Keratinocyte (primary cell): ENCODE measurements around the gene FBXW12. TPM values are rescaled to one million over a fixed set of nuclear protein-coding genes. Genes with fewer than 3 reads are reported as not detected.

ENCODE experiments used
- DNase-seq: peaks from one replicate; pipeline ENCODE4 v3.0.0-alpha.2; 2011; ENCODE audit warnings: low read depth, missing footprints, low spot score
- FAIRE-seq: peaks from 2 replicates; lab custom pipeline; 2011; peaks lifted over from hg19 to GRCh38; lab: Jason Lieb, UNC
- H2AFZ ChIP-seq: 2 replicates; pipeline ENCODE4 v1.6.0; 2012; ENCODE audit warnings: low read length, control low read depth, inconsistent platforms; ENCODE audit not compliant: control insufficient read depth
- H3K27ac ChIP-seq: 2 replicates; pipeline ENCODE4 v1.5.1; 2011; ENCODE audit warnings: low read length; ENCODE audit not compliant: control insufficient read depth, insufficient read depth
- H3K27me3 ChIP-seq: 3 replicates; pipeline ENCODE4 v1.6.0; 2011; ENCODE audit warnings: low read length; ENCODE audit not compliant: control insufficient read depth, insufficient read depth; ENCODE audit errors: extremely low read depth
- H3K36me3 ChIP-seq, 2 experiments: 2 replicates in 1 of 2; 3 replicates in 1 of 2; pipeline ENCODE4 v1.5.1; 2011; ENCODE audit warnings: low read length in 2 of 2, mild to moderate bottlenecking in 1 of 2; ENCODE audit not compliant: control insufficient read depth in 2 of 2, insufficient read depth in 2 of 2; ENCODE audit errors: extremely low read depth in 1 of 2
- H3K4me1 ChIP-seq: 3 replicates; pipeline ENCODE4 v1.5.1; 2011; ENCODE audit warnings: low read length; ENCODE audit not compliant: control insufficient read depth, insufficient read depth; ENCODE audit errors: extremely low read depth
- H3K4me2 ChIP-seq: 3 replicates; pipeline ENCODE4 v1.6.0; 2011; ENCODE audit warnings: low read depth, low read length; ENCODE audit not compliant: control insufficient read depth, insufficient read depth; ENCODE audit errors: extremely low read depth
- H3K4me3 ChIP-seq, 3 experiments: fragments of 200-600 bp in 1 of 3; sonication (generic) in 1 of 3; 2 replicates in 2 of 3; 3 replicates in 1 of 3; pipeline ENCODE4 v1.5.1; 2011 to 2016; ENCODE audit warnings: low read length in 3 of 3, mild to moderate bottlenecking in 3 of 3, control low read depth in 2 of 3, inconsistent platforms in 1 of 3, low read depth in 1 of 3, mixed read lengths in 1 of 3, mixed run types in 1 of 3, moderate library complexity in 1 of 3; ENCODE audit not compliant: control insufficient read depth in 2 of 3, insufficient read depth in 2 of 3; ENCODE audit errors: extremely low read depth in 1 of 3
- H3K79me2 ChIP-seq: 2 replicates; pipeline ENCODE4 v1.6.0; 2012; ENCODE audit warnings: low read length; ENCODE audit not compliant: control insufficient read depth, insufficient read depth
- H3K9ac ChIP-seq: 3 replicates; pipeline ENCODE4 v1.6.0; 2011; ENCODE audit warnings: low read length; ENCODE audit not compliant: control insufficient read depth, insufficient read depth; ENCODE audit errors: extremely low read depth
- H3K9me1 ChIP-seq: 3 replicates; pipeline ENCODE4 v1.6.0; 2011; ENCODE audit warnings: low read length; ENCODE audit not compliant: control insufficient read depth, insufficient read depth; ENCODE audit errors: extremely low read depth
- H3K9me3 ChIP-seq: 2 replicates; pipeline ENCODE4 v1.5.1; 2012; ENCODE audit warnings: low read depth, low read length; ENCODE audit not compliant: control insufficient read depth
- H4K20me1 ChIP-seq: 3 replicates; pipeline ENCODE4 v1.6.0; 2011; ENCODE audit warnings: low read length; ENCODE audit not compliant: control insufficient read depth, insufficient read depth; ENCODE audit errors: extremely low read depth
- EZH2 ChIP-seq: IDR thresholded peaks from one replicate; pipeline ENCODE4 v1.6.1; 2012; ENCODE audit warnings: inconsistent platforms, mild to moderate bottlenecking, low read length, moderate library complexity
- dilution Hi-C: fragments of 300-500 bp; cut with MboI; formaldehyde crosslinking; loops from one replicate; pipeline ENCODE4 v1.7.0; 2020; ENCODE audit warnings: low sequenced_read_pairs; ENCODE audit not compliant: extremely low pct_ligation_motif_present
- polyA plus RNA-seq, 5 experiments: library from polyadenylated mRNA; depleted of rRNA in 3 of 5; stranded (reverse) in 3 of 5; stranded (forward) in 1 of 5; unstranded in 1 of 5; fragments of >200 nt; gene quantifications; 1 replicate in 1 of 5; 2 replicates in 3 of 5; 3 replicates in 1 of 5; pipeline versions ENCODE4 v1.2.1 to v1.2.3, GENCODE V29; 2011 to 2012; ENCODE audit warnings: missing spikeins in 2 of 5, low read depth in 1 of 5, low replicate concordance in 1 of 5
- TF ChIP-seq, protein P1 (sequence below), 3 experiments: IDR thresholded peaks in 1 of 3; conservative IDR thresholded peaks in 1 of 3; optimal IDR thresholded peaks in 1 of 3; 2 replicates in 2 of 3; 3 replicates in 1 of 3; pipeline versions ENCODE3 to v1.5.1; 2011; ENCODE audit warnings: low read length in 3 of 3, mild to moderate bottlenecking in 3 of 3, moderate library complexity in 2 of 3, control low read depth in 1 of 3, inconsistent platforms in 1 of 3; ENCODE audit not compliant: insufficient read depth in 2 of 3; ENCODE audit errors: extremely low read depth in 1 of 3

The FBXW12 gene
- polyA plus RNA-seq, 1 donor (not counting 4 experiments of a cell fraction or from before 2014, with no cell fraction given), result not detected

DNA sequence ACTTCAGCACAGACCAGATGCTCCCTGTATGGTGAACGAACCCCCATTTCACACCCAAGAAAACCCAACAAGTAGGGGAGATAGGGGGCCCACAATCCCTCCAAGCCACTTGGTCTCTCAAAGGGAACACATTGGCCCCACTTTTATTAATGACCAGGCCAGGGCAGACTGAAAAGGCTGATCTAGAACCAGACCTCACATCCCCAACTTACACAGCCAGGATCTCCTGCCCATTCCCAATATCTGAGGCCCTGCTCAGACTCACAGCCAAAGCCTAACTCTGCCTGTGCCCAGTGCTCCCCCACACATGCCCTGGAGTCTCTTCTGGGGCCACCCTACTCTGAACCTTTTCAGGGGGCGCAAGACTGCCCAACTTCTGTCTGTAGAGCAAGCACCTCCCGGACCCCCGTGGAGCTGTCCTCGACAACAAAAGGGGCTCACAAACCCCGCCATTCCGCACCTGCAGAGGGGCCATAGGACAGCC, 56.1 kb downstream of the FBXW12 start:
- dilution Hi-C loops, result loop anchor here (25.0 kb wide), 1 partner anchor 166 kb away; no protein-coding TSS in a partner anchor

DNA sequence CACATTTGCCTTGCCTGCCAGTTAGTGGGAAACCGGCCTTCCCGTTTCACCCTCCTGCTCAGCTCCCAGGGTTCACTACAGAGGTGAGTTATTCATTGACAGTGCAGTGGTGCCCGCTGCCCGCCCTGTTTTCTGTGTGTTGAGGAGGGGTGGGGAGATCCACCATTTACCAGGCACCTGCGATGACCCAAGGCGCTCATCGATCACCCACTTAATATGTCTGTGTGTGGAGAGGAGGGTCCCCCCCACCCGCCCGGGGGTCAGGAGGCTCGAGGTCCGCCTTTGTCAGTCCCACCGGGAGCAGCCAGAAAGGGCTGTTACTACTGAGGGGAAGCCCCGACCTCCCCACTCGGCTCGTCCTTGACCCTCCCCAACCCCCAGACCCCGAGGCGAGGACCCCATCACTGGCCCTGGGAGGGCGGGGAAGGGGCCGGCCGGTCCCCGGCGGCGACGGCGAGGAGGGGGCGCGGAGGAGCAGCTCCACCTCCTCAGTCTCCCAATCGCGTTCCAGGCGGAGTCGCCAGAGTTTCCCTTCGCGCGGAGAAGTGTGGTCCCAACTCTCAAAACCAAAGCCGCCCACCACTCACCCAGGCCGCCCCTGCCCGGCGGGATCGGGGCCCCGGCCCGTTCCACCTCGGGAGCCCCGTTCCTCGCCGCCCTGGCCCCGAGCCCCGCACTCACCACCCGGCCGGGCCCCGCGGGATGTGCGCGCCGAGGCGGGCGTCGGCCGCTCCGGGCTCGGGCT, 56.7 kb downstream of the FBXW12 start:
- no peak for TF ChIP-seq EZH2
- TF ChIP-seq, protein P1, sequence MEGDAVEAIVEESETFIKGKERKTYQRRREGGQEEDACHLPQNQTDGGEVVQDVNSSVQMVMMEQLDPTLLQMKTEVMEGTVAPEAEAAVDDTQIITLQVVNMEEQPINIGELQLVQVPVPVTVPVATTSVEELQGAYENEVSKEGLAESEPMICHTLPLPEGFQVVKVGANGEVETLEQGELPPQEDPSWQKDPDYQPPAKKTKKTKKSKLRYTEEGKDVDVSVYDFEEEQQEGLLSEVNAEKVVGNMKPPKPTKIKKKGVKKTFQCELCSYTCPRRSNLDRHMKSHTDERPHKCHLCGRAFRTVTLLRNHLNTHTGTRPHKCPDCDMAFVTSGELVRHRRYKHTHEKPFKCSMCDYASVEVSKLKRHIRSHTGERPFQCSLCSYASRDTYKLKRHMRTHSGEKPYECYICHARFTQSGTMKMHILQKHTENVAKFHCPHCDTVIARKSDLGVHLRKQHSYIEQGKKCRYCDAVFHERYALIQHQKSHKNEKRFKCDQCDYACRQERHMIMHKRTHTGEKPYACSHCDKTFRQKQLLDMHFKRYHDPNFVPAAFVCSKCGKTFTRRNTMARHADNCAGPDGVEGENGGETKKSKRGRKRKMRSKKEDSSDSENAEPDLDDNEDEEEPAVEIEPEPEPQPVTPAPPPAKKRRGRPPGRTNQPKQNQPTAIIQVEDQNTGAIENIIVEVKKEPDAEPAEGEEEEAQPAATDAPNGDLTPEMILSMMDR (optimal IDR thresholded peaks at IDR 0.05 in 1 of 3, IDR thresholded peaks at IDR 0.05 in 1 of 3, conservative IDR thresholded peaks at IDR 0.05 in 1 of 3; ENCODE audit: extremely low read depth in 1 of 3, insufficient read depth in 2 of 3, low read length in 3 of 3), result no peak
- Histone ChIP-seq H3K9ac (peak overlapping the region; percentile 79), H3K9me3 (no peaks in the 10 kb centered on the region), H4K20me1 (peaks cover 11% of the 10 kb centered on the region), H3K4me3 (peak overlapping the region; percentile 63 to 67 (median 66)), H3K36me3 (peaks cover 11 to 29% of the 10 kb centered on the region in 2 experiments), H3K27ac (peak overlapping the region; percentile 83), H3K4me1 (peaks cover 73% of the 10 kb centered on the region), H3K79me2 (peaks cover 54% of the 10 kb centered on the region), H2AFZ (no peak overlapping the region), H3K9me1 (no peaks in the 10 kb centered on the region), H3K27me3 (no peaks in the 10 kb centered on the region), H3K4me2 (peak overlapping the region; percentile 99)
- dilution Hi-C loops, result loop anchor here (25.0 kb wide), 1 partner anchor 166 kb away; no protein-coding TSS in a partner anchor
- FAIRE-seq (no peak), DNase-seq (no peak)

More for the DNA sequence above, 56.1 kb downstream of the FBXW12 start:
- no peaks in the 10 kb centered on the region for H3K9me3 ChIP-seq
- H2AFZ ChIP-seq, result no peak overlapping the region
- peaks cover 14 to 30% of the 10 kb centered on the region in 2 experiments for H3K36me3 ChIP-seq
- H3K27me3 ChIP-seq, result no peaks in the 10 kb centered on the region
- FAIRE-seq, result no peak
- H3K4me1 ChIP-seq, result peaks cover 67% of the 10 kb centered on the region
- peaks cover 60% of the 10 kb centered on the region for H3K79me2 ChIP-seq
- H3K9me1 ChIP-seq, result no peaks in the 10 kb centered on the region
- peak overlapping the region; percentile 99 for H3K4me2 ChIP-seq
- TF ChIP-seq, protein P1 (optimal IDR thresholded peaks at IDR 0.05 in 1 of 3, IDR thresholded peaks at IDR 0.05 in 1 of 3, conservative IDR thresholded peaks at IDR 0.05 in 1 of 3; ENCODE audit: extremely low read depth in 1 of 3, insufficient read depth in 2 of 3, low read length in 3 of 3), result no peak
- TF ChIP-seq EZH2, result no peak
- H4K20me1 ChIP-seq, result peaks cover 13% of the 10 kb centered on the region
- H3K27ac ChIP-seq, result peak overlapping the region; percentile 69
- peak overlapping the region; percentile 79 for H3K9ac ChIP-seq
- peak overlapping the region; percentile 63 to 67 (median 66) for H3K4me3 ChIP-seq
- DNase-seq, result no peak
